ENCODE results near the gene SPNS2.

The SPNS2 gene

GRCh38 chr17:4480929-4481898, 17.5 kb upstream of the SPNS2 start:
- no peak for DNase-seq (ENCODE audit: low read depth)

- no peak for DNase-seq (ENCODE audit: low read depth)
These were observed 16.2 kb upstream of the SPNS2 start for GRCh38 chr17:4482338-4483011.

GRCh38 chr17:4483012-4483840, 15.5 kb upstream of the SPNS2 start:
- no peak for DNase-seq (ENCODE audit: low read depth)

GRCh38 chr17:4485676-4486646, 12.7 kb upstream of the SPNS2 start:
- DNase-seq (ENCODE audit: low read depth): peak; percentile 29

GRCh38 chr17:4487296-4487695, 11.4 kb upstream of the SPNS2 start:
- no peak for DNase-seq (ENCODE audit: low read depth)

GRCh38 chr17:4487820-4488716, 10.6 kb upstream of the SPNS2 start:
- no peak for DNase-seq (ENCODE audit: low read depth)

- DNase-seq (ENCODE audit: low read depth): no peak
These were observed 9.6 kb upstream of the SPNS2 start for GRCh38 chr17:4488989-4489595.

- no peak for DNase-seq (ENCODE audit: low read depth)
These were observed 8.5 kb upstream of the SPNS2 start for GRCh38 chr17:4490109-4490591.

- no peak for DNase-seq (ENCODE audit: low read depth)
These were observed 8.0 kb upstream of the SPNS2 start for GRCh38 chr17:4490637-4491061.

- DNase-seq (ENCODE audit: low read depth): no peak
These were observed 5.7 kb upstream of the SPNS2 start for GRCh38 chr17:4492721-4493561.

- no peak for DNase-seq (ENCODE audit: low read depth)
These were observed 1.4 kb upstream of the SPNS2 start for GRCh38 chr17:4497101-4497824.

GRCh38 chr17:4499431-4500190, 930 bp downstream of the SPNS2 start:
- no peak for DNase-seq (ENCODE audit: low read depth)

GRCh38 chr17:4500191-4500571, 1.5 kb downstream of the SPNS2 start:
- DNase-seq (ENCODE audit: low read depth): no peak

GRCh38 chr17:4501295-4501949, 2.7 kb downstream of the SPNS2 start:
- no peak for DNase-seq (ENCODE audit: low read depth)

- DNase-seq (ENCODE audit: low read depth): no peak
These were observed 3.9 kb downstream of the SPNS2 start for GRCh38 chr17:4502466-4503154.

Data from stimulated activated CD8-positive, alpha-beta memory T cell treated with anti-CD3 and anti-CD28 coated beads, Interleukin-15, amount 100 ng/mL, for 24 hours (primary cell).